H1 (cell line): ENCODE measurements around the gene CEP104. TPM values are rescaled to one million over a fixed set of nuclear protein-coding genes. Genes with fewer than 3 reads are reported as not detected.

Experiments used
- CBX8 ChIP-seq: fragments of 300-800, 300-1000 bp; sonication (generic); IDR thresholded peaks from 2 replicates; pipeline ENCODE4 v1.7.1; 2016; ENCODE audit warnings: low read depth, low read length, borderline replicate concordance
- CHD7 ChIP-seq: fragments of 300-600 bp; sonication (generic); IDR thresholded peaks from 2 replicates; pipeline ENCODE4 v1.7.1; 2012; ENCODE audit warnings: low read length, moderate library complexity, mild to moderate bottlenecking, inconsistent platforms; ENCODE audit not compliant: insufficient replicate concordance
- EP300 ChIP-seq, 2 experiments: IDR thresholded peaks; 1 replicate in 1 of 2; 2 replicates in 1 of 2; pipeline ENCODE4 v1.6.1; 2011 to 2012; ENCODE audit warnings: low read depth in 2 of 2, low read length in 2 of 2, mild to moderate bottlenecking in 2 of 2, borderline replicate concordance in 1 of 2, inconsistent platforms in 1 of 2, moderate library complexity in 1 of 2
- HDAC6 ChIP-seq: IDR thresholded peaks from one replicate; pipeline ENCODE4 v1.7.1; 2012; ENCODE audit warnings: low read depth, mild to moderate bottlenecking, inconsistent platforms, low read length, moderate library complexity
- POLR2A ChIP-seq, 2 experiments: IDR thresholded peaks; 1 replicate in 1 of 2; 2 replicates in 1 of 2; pipeline ENCODE4 v1.6.1; 2011; ENCODE audit warnings: low read depth in 2 of 2, low read length in 2 of 2, mild to moderate bottlenecking in 2 of 2; ENCODE audit errors: control extremely low read depth in 1 of 2
- RXRA ChIP-seq: IDR thresholded peaks from 2 replicates; pipeline ENCODE4 v1.6.1; 2011; ENCODE audit warnings: low read depth, mild to moderate bottlenecking, low read length, moderate library complexity; ENCODE audit not compliant: insufficient read depth
- SIN3A ChIP-seq, 2 experiments: IDR thresholded peaks in 1 of 2; conservative IDR thresholded peaks in 1 of 2; 2 replicates each; pipeline ENCODE4 v1.6.1; 2011 to 2012; ENCODE audit warnings: low read length in 2 of 2, improper control_type of control experiment in 1 of 2, low read depth in 1 of 2, mild to moderate bottlenecking in 1 of 2
- SIRT6 ChIP-seq: IDR thresholded peaks from one replicate; pipeline ENCODE4 v1.7.1; 2012; ENCODE audit warnings: low read length, inconsistent platforms
- SP4 ChIP-seq: IDR thresholded peaks from 2 replicates; pipeline ENCODE4 v1.6.1; 2012; ENCODE audit warnings: low read length, inconsistent platforms
- polyA plus RNA-seq, 7 experiments: library from polyadenylated mRNA; depleted of rRNA in 3 of 7; stranded (reverse) in 5 of 7; unstranded in 2 of 7; fragments of >200 nt in 5 of 7; fragments of 200-250 nt in 2 of 7; gene quantifications; 1 replicate in 5 of 7; 2 replicates in 1 of 7; 4 replicates in 1 of 7; pipeline versions ENCODE4 v1.2.1 to v1.2.3, GENCODE V29; 2011 to 2013; ENCODE audit warnings: missing spikeins in 2 of 7, mixed read lengths in 2 of 7
- total RNA-seq: library from RNA; stranded (reverse); fragmentation: NEBNext Ultra II Directional; extraction: Animal tissue kit (Norgen Biotek cat#: 25700); gene quantifications from 2 replicates; pipeline ENCODE4 v1.2.1, GENCODE V29; 2021

CEP104 gene
- total and polyA plus RNA-seq, 2 of the 8 experiments (the other 6 are each of a cell fraction or from before 2014, with no cell fraction given), result 8.0 to 43.9 TPM

- TF ChIP-seq SIN3A (conservative IDR thresholded peaks at IDR 0.05 in 1 of 2, IDR thresholded peaks at IDR 0.05 in 1 of 2; ENCODE audit: low read depth in 1 of 2, low read length in 2 of 2) (no peak), CHD7 (no peak), SIRT6 (no peak), CBX8 (no peak), SP4 (no peak), RXRA (no peak), HDAC6 (no peak), POLR2A (IDR thresholded peaks at IDR 0.05; ENCODE audit: control extremely low read depth in 1 of 2, low read depth in 2 of 2, low read length in 2 of 2) (no peak), EP300 (IDR thresholded peaks at IDR 0.05; ENCODE audit: borderline replicate concordance in 1 of 2, low read depth in 2 of 2, low read length in 2 of 2) (no peak)
Observed at GRCh38 chr1:3809680-3810079, 47.3 kb downstream of the CEP104 start (continued).
